Neural progenitor cell (in vitro differentiated cells): ENCODE data around the gene MIER2. TPM values are rescaled to one million over a fixed set of nuclear protein-coding genes. Genes with fewer than 3 reads are reported as not detected.
"Not testable (repeated sequence)": the region's sequence is repeated elsewhere in the genome, so short reads cannot be mapped to it uniquely, and the experiment has no call there.

Experiments used
- DNase-seq: peaks from one replicate; pipeline ENCODE4 v3.0.0-alpha.2; 2016; ENCODE audit warnings: low spot score
- H2AFZ ChIP-seq: fragments of 200-600 bp; sonication (generic); replicated peaks from 2 replicates; pipeline ENCODE4 v1.6.1; 2016; ENCODE audit warnings: antibody characterized with exemption
- H3F3A ChIP-seq: fragments of 200-600 bp; sonication (generic); 2 replicates; pipeline ENCODE4 v1.6.1; 2016; ENCODE audit warnings: antibody characterized with exemption, low read depth
- H3K27ac ChIP-seq: fragments of 200-600 bp; sonication (generic); 2 replicates; pipeline ENCODE4 v1.5.1; 2016; ENCODE audit warnings: mild to moderate bottlenecking
- H3K27me3 ChIP-seq: fragments of 200-600 bp; sonication (generic); 2 replicates; pipeline ENCODE4 v1.6.1; 2016; ENCODE audit warnings: mild to moderate bottlenecking, moderate library complexity
- H3K36me3 ChIP-seq: fragments of 200-600 bp; sonication (generic); 2 replicates; pipeline ENCODE4 v1.5.1; 2016
- H3K4me1 ChIP-seq: fragments of 200-600 bp; sonication (generic); 2 replicates; pipeline ENCODE4 v1.6.1; 2016; ENCODE audit warnings: mixed run types
- H3K4me2 ChIP-seq: fragments of 200-600 bp; sonication (generic); 2 replicates; pipeline ENCODE4 v1.6.1; 2016
- H3K4me3 ChIP-seq: fragments of 200-600 bp; sonication (generic); 2 replicates; pipeline ENCODE4 v1.5.1; 2016
- H3K79me2 ChIP-seq: fragments of 200-600 bp; sonication (generic); 2 replicates; pipeline ENCODE4 v1.6.1; 2016; ENCODE audit warnings: low read depth
- H3K9ac ChIP-seq: fragments of 200-600 bp; sonication (generic); 2 replicates; pipeline ENCODE4 v1.6.1; 2016
- H3K9me3 ChIP-seq: fragments of 200-600 bp; sonication (generic); 2 replicates; pipeline ENCODE4 v1.5.1; 2016; ENCODE audit warnings: low read depth
- H4K20me1 ChIP-seq: fragments of 200-600 bp; sonication (generic); 2 replicates; pipeline ENCODE4 v1.6.1; 2016; ENCODE audit warnings: low read depth
- H3K27ac Mint-ChIP-seq: 3 replicates; pipeline ENCODE4 v1.8.0; 2021; ENCODE audit warnings: mixed read lengths
- H3K27me3 Mint-ChIP-seq: 2 replicates; pipeline ENCODE4 v1.8.0; 2022; ENCODE audit warnings: low read depth, mild to moderate bottlenecking, inconsistent platforms, moderate library complexity, mixed read lengths; ENCODE audit not compliant: insufficient read depth
- H3K36me3 Mint-ChIP-seq: 3 replicates; pipeline ENCODE4 v1.8.0; 2021; ENCODE audit warnings: mixed read lengths
- H3K4me1 Mint-ChIP-seq: 3 replicates; pipeline ENCODE4 v1.8.0; 2021; ENCODE audit warnings: mixed read lengths
- H3K4me3 Mint-ChIP-seq: 3 replicates; pipeline ENCODE4 v1.8.0; 2021; ENCODE audit warnings: mild to moderate bottlenecking, moderate library complexity, mixed read lengths
- H3K9me3 Mint-ChIP-seq: 3 replicates; pipeline ENCODE4 v1.8.0; 2020; ENCODE audit warnings: mixed read lengths
- EZH2 ChIP-seq: fragments of 200-600 bp; sonication (generic); IDR thresholded peaks from 2 replicates; pipeline ENCODE4 v1.6.1; 2017; ENCODE audit warnings: antibody characterized with exemption, mild to moderate bottlenecking, moderate library complexity
- EZH2phosphoT487 ChIP-seq: fragments of 200-600 bp; sonication (generic); IDR thresholded peaks from 2 replicates; pipeline ENCODE4 v1.6.1; 2017; ENCODE audit warnings: antibody characterized with exemption
- total RNA-seq: library from RNA; depleted of rRNA; stranded (reverse); fragments of >200 nt; gene quantifications from 2 replicates; pipeline ENCODE4 v1.2.3, GENCODE V29; 2015; ENCODE audit warnings: low replicate concordance
- TF ChIP-seq, protein P1 (sequence below): fragments of 200-600 bp; sonication (generic); IDR thresholded peaks from 2 replicates; pipeline ENCODE4 v1.5.1; 2017; ENCODE audit warnings: antibody characterized with exemption, mild to moderate bottlenecking

MIER2 gene
- total RNA-seq, 1 donor from 2014 or later, result 12.9 TPM

- Histone ChIP-seq H3K27me3 (no peaks in the 10 kb centered on the region), H3K4me2 (no peak overlapping the region), H3K9ac (no peak overlapping the region), H3K4me3 (no peak overlapping the region), H3K36me3 (no peaks in the 10 kb centered on the region), H3K79me2 (no peaks in the 10 kb centered on the region), H3K9me3 (no peaks in the 10 kb centered on the region), H3K4me1 (no peaks in the 10 kb centered on the region), H2AFZ (no peak overlapping the region), H3F3A (no peaks in the 10 kb centered on the region), H3K27ac (no peak overlapping the region), H4K20me1 (no peaks in the 10 kb centered on the region)
- H3K36me3 Mint-ChIP-seq, result no peaks in the 10 kb centered on the region
- no peak for DNase-seq
- peaks cover 6% of the 10 kb centered on the region for H3K4me1 Mint-ChIP-seq
- peaks cover 16% of the 10 kb centered on the region for H3K27me3 Mint-ChIP-seq
- no peak overlapping the region for H3K4me3 Mint-ChIP-seq
- TF ChIP-seq EZH2phosphoT487, result no peak
- no peak for TF ChIP-seq EZH2
- TF ChIP-seq, protein P1, sequence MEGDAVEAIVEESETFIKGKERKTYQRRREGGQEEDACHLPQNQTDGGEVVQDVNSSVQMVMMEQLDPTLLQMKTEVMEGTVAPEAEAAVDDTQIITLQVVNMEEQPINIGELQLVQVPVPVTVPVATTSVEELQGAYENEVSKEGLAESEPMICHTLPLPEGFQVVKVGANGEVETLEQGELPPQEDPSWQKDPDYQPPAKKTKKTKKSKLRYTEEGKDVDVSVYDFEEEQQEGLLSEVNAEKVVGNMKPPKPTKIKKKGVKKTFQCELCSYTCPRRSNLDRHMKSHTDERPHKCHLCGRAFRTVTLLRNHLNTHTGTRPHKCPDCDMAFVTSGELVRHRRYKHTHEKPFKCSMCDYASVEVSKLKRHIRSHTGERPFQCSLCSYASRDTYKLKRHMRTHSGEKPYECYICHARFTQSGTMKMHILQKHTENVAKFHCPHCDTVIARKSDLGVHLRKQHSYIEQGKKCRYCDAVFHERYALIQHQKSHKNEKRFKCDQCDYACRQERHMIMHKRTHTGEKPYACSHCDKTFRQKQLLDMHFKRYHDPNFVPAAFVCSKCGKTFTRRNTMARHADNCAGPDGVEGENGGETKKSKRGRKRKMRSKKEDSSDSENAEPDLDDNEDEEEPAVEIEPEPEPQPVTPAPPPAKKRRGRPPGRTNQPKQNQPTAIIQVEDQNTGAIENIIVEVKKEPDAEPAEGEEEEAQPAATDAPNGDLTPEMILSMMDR, result no peak
- no peak overlapping the region for H3K27ac Mint-ChIP-seq
- peaks cover 2% of the 10 kb centered on the region for H3K9me3 Mint-ChIP-seq
These were observed 18.1 kb upstream of the MIER2 start for GRCh38 chr19:362683-363082.

DNA sequence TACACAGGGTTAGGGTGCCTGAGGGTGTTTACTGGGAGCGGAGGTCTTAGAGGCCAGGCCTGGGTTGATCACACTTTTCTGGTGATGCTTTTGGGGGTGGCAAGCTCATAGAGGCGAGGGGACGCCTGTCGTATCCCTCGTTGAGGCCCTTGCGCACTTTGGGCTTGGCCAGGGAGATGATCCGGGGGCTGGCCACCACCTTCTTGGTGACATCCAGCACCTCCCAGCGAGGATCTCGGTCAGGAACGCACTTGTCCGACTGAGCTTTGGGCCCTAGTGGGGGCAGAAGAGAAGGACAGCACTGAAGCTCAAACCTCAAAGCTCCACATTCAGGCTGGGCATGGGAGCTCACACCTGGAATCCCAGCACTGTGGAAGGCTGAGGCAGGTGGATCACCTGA is 17.6 kb upstream of the MIER2 start:
- no peak for DNase-seq
- H3K27ac ChIP-seq, result no peak overlapping the region
- H3K4me2 ChIP-seq, result no peak overlapping the region
- Mint-ChIP-seq H3K9me3 (peaks cover 2% of the 10 kb centered on the region), H3K4me3 (no peak overlapping the region), H3K4me1 (peaks cover 4% of the 10 kb centered on the region), H3K27ac (no peak overlapping the region), H3K36me3 (no peaks in the 10 kb centered on the region), H3K27me3 (peaks cover 16% of the 10 kb centered on the region)
- H3K36me3 ChIP-seq, result no peaks in the 10 kb centered on the region
- H3K27me3 ChIP-seq, result no peaks in the 10 kb centered on the region
- H3K79me2 ChIP-seq, result no peaks in the 10 kb centered on the region
- no peak overlapping the region for H3K4me3 ChIP-seq
- H4K20me1 ChIP-seq, result no peaks in the 10 kb centered on the region
- TF ChIP-seq EZH2phosphoT487 (no peak), EZH2 (no peak)
- TF ChIP-seq, protein P1, result no peak
- H3F3A ChIP-seq, result no peaks in the 10 kb centered on the region
- H2AFZ ChIP-seq, result no peak overlapping the region
- H3K4me1 ChIP-seq, result no peaks in the 10 kb centered on the region
- no peaks in the 10 kb centered on the region for H3K9me3 ChIP-seq
- no peak overlapping the region for H3K9ac ChIP-seq

DNA sequence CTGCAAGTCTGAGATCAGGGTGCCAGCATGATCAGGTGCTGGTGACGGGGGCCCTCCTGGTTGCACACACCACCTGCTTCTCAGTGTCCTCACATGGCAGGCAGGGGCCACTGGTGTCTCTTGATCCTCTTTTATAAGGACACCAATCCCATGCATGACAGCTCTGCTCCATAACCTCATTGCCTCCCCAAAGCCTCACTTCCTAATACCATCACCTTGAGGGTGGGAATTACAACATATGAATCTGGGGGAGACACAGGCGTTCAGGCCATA is 15.0 kb upstream of the MIER2 start:
- Mint-ChIP-seq H3K27ac (no peak overlapping the region), H3K4me3 (no peak overlapping the region), H3K9me3 (peaks cover 6% of the 10 kb centered on the region), H3K4me1 (peaks cover 4% of the 10 kb centered on the region), H3K36me3 (no peaks in the 10 kb centered on the region), H3K27me3 (peaks cover 13% of the 10 kb centered on the region)
- Histone ChIP-seq H2AFZ (no peak overlapping the region), H4K20me1 (no peaks in the 10 kb centered on the region), H3K9me3 (no peaks in the 10 kb centered on the region), H3K79me2 (no peaks in the 10 kb centered on the region), H3K27ac (no peak overlapping the region), H3K9ac (no peak overlapping the region), H3K4me1 (no peaks in the 10 kb centered on the region), H3K4me2 (no peak overlapping the region), H3K27me3 (no peaks in the 10 kb centered on the region), H3K4me3 (no peak overlapping the region), H3F3A (no peaks in the 10 kb centered on the region), H3K36me3 (no peaks in the 10 kb centered on the region)
- TF ChIP-seq, protein P1, result no peak
- TF ChIP-seq EZH2 (no peak), EZH2phosphoT487 (no peak)
- no peak for DNase-seq

- H3K4me1 Mint-ChIP-seq, H3K27ac ChIP-seq, H3K27me3 ChIP-seq, H3K36me3 Mint-ChIP-seq, H3K4me1 ChIP-seq, DNase-seq, H2AFZ ChIP-seq, H3K27me3 Mint-ChIP-seq, H3K4me2 ChIP-seq, H3K36me3 ChIP-seq, H3K4me3 Mint-ChIP-seq, H3K9me3 ChIP-seq, H3K9ac ChIP-seq, H4K20me1 ChIP-seq, H3K27ac Mint-ChIP-seq, H3K4me3 ChIP-seq, H3K79me2 ChIP-seq, H3F3A ChIP-seq: not testable (repeated sequence)
- peaks cover 15% of the 10 kb centered on the region for H3K9me3 Mint-ChIP-seq
These were observed 10.9 kb upstream of the MIER2 start for GRCh38 chr19:355536-355935.
